GM19395 (cell line): Measurements from ENCODE around the gene MCTP2.
A peak's percentile ranks its signal among the peaks of the same experiment; 100 is the strongest.
"Not testable (repeated sequence)": the region's sequence is repeated elsewhere in the genome, so short reads cannot be mapped to it uniquely, and the experiment has no call there.

Source experiments
- ATAC-seq: cut with Tn5 transposase; IDR thresholded peaks from one replicate; pipeline ENCODE4 v1.9.1; 2021; ENCODE audit warnings: mild to moderate bottlenecking, moderate library complexity; ENCODE audit not compliant: unreplicated experiment

The MCTP2 gene

GRCh38 chr15:94234300-94234699 lies 2.9 kb downstream of the MCTP2 start:
- no peak for ATAC-seq

GRCh38 chr15:94235041-94235440 lies 3.7 kb downstream of the MCTP2 start:
- no peak for ATAC-seq

DNA sequence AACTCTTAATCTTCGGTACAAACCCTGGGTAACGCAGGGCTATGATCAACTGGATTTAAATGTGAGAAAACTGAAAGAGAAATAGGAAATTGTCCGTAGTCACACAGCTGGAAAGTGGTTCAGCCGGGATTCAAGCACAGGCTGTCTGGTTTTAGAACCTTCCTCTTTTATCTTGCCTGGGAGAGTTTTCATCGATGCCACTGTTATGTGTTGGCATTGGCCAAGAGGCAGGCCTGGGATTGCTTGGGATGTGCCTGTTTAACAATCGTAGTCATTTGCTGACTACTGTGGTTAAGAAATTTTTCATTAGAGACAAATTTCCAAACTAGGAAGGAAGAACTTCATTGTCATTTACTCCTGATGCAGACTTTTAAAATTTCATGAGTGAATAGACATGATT lies 4.3 kb downstream of the MCTP2 start:
- ATAC-seq: no peak

DNA sequence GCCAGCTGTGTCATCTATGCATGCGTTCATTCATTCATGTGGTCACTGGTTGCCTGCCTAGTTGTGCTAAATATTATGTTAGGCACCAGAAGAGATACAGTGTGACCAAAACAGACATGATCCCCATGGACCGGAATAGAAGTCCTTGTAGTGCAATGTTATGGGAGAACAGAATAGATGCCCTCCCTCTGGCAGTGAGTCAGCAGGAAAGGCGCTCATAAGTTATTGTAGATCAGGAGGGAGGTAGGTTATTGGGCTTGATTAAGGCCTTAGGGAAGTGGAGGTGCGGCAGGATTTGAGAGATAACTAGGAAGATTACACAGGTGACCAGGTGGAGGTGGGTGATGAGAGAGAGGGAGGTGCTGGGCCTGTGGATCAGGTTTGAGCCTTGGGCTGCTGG lies 5.2 kb downstream of the MCTP2 start:
- ATAC-seq: no peak

DNA sequence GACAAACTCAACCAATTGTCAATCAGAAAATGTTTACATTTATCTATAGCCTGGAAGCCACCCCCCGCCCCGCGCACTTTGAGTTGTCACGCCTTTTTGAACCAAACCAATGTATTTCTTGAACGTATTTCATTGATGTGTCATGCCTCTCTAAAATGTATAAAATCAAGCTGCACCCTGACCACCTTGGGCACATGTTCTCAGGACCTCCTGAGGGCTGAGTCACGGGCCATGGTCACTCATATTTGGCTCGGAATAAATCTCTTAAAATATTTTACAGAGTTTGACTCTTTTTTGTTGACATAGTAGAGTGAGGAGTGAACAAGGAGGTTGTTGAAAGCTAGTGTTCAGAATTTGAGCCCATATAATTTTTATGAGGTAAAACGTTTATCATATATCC lies 6.5 kb downstream of the MCTP2 start:
- ATAC-seq: no peak

DNA sequence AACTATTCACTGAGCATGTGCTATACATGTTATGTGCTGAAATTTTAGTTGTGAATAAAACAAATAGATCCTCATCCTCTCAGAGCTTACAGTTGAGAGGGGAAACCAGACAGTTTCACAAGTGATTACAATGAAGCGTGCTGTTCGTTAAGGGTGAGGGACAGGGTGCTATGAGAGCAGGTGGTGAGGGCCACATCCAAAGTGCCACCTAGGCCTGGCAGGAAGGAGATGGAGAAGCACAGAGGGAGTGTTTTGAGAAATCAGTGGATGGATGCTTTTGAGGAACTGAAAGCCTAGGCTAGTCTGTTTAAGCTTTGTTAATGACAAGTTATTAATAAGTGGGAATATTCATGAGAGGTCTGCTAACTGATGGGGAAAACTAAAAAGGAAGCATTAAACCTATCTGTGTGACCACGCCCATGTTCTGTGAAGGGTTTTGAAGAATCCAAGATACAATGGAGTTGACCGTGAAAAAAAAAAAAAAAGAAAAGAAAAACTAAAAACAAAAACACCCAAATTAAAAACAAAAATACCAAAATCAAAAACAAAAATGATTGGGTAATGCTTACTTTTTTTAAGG lies 7.3 kb downstream of the MCTP2 start:
- ATAC-seq: peak; percentile 76

DNA sequence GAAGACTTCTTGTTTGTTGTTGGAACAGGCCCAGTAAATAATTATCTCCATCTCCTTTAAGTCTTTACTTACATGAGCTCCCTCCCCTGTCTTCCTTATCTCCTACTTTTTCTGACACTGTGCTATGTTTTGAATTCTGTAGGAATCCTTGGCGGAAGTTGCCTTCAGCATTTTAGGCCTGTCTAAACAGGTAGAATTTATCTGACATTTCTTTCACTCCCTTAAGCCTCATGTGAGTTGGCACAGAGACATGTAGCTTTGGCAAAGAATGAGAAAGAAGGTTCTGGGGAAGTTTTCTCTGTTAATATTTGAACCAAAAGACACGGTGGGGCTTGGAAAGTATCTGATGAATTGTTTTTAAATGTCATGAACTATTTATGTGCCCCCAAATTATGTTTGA lies 8.1 kb downstream of the MCTP2 start:
- no peak for ATAC-seq

DNA sequence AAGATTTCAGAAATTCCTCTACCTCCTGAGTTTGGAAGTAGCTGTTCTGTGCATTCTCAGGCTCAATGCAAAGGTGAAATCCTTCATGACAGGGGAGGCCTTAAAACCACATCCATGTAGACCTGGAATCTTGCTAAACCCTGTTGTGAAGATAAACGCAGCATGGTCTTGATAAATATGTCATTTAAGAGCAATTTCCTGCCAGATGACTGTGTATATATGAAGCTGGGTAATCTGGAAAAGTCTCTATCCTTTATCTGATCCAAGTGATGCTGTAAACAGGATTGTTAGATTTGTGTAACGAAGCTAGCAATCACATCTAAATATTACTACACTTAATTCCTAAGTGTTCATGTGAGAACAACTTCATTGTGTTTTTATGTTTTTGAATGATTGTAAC lies 9.1 kb downstream of the MCTP2 start:
- no peak for ATAC-seq

DNA sequence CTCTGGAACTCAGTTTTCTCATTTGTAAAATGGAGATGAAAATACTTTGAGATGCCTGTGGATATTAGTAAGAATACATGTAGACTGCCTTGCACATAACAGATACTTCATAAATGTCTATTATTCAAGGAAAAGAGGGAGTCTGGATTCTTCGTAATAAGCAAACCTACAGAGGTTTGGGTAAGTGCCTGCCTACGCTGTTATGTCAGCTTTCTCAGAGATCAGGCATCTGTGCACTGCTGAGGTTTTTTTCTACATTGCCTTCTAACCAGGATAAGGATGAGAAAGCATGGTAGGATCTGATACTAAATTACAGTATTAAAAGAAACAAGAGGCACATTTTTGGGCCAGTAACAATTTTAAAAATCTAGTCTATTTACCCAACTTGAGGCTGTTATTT lies 10.9 kb downstream of the MCTP2 start:
- ATAC-seq: no peak

DNA sequence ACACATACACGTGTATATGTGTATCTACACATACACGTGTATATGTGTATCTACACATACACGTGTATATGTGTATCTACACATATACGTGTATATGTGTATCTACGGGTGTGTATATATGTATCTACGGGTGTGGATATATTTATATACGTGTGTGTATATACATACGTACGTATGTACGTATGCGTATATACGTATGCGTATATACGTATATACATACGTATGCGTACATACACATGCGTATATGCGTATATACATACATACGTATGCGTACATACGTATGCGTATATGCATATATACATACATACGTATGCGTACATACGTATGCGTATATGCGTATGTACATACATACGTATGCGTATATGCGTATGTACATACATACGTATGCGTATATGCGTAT lies 11.6 kb downstream of the MCTP2 start:
- not testable (repeated sequence) for ATAC-seq

GRCh38 chr15:94243418-94243817 lies 12.1 kb downstream of the MCTP2 start:
- ATAC-seq: no peak

DNA sequence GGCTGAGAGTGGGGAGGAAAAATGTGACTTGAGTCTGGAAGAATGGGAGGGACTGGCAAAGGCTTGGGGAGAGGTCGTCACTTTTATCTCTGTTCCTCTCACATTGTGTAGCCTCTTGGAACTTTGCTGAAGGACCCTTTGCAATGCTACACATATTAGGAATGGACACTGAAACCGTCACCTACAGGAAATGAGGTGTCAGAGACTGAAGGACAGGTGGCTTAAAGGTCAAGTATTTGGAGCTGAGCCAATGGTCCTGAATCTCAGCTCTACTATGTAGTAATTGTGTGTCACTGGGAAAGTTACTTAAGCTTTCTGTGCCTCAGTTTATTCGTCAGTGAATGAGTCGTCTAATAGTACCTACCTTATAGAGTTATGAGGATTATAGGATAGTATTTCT lies 14.7 kb downstream of the MCTP2 start:
- ATAC-seq: no peak

DNA sequence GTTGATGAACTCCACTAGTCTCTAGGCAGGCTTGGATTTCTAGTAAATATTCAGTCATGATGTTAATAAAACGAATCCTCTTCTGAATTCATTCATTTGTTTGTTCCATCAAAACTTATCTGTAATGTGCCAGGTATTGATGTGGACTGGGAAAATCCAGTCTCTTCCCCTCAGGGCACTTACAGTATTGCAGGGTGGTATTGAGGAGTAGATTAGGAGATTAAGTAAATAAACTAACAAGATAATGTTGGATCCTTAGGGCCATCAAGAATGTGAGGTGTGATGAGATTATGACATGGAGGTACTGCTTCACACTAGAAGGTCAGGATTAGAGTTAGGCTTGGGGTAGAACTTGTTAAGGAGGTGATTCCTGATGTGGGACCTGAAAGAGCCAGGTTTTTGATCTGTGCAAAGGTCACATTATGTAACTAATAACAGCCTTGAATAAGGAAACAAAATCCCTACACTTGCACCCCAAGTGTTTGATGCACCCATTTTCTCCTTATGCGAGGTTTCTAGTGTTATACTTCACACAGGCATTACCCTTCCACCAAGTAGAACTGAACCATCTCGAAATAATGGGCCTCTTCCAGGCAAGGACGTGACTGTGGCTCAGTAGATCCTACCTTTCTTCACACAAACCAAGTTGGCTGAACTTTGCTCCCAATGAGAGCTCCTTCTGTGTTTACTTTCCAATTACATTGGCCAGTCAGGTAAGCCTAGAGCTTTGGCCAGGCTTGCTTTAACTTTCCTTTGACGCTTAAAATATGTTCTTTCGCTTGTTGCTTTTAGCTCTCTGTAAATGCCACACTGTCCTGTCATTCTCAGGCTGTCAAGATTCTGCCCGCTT lies 16.7 kb downstream of the MCTP2 start:
- no peak for ATAC-seq

GRCh38 chr15:94250801-94251200 lies 19.4 kb downstream of the MCTP2 start:
- ATAC-seq: no peak

DNA sequence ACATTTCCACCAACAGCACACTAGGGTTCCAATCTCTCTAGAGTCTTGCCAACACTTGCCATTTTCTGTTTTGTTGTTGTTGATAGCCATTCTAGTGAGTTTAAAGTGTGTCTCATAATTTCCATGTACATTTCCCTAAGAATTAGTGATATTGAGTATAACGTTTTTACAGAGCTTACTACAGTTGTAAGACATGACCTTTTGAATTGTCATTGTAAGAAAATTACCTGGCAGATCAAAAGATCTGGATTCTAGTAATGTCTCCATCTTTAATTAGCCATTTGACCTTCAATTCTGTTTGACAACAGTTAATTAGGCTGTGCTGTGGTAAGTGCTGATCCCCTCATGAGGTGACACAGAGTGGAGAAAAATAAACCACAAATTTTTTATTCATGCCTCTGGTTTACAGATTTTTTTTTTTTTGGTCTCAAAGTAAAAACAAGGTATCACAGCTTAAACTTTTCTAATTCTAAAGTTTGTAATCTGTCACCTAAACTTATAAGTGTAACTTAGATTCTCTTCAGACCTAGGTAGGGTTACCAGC lies 20.9 kb downstream of the MCTP2 start:
- ATAC-seq: no peak

- peak; percentile 3 for ATAC-seq
Observed at GRCh38 chr15:94252906-94253491, 21.6 kb downstream of the MCTP2 start.

DNA sequence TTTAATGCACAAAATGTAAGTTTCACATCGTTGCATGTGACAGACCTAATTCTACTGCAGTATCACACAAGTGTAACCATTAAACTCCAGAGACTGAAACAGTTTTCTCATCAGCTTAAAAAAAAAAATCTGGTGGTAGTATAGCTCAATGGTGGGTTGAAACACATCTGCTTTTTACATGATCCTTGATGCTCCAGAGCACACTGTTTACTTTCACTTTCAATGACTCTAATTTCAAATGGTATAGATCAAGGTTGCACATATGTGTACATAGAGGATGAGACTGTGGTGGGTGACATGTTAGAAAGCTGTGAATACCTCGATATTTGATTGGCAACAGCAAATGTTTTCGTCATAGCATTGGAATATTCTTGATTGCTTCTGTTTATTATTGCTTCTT lies 22.4 kb downstream of the MCTP2 start:
- peak; percentile 63 for ATAC-seq

- ATAC-seq: no peak
Observed at GRCh38 chr15:94255540-94255939, 24.2 kb downstream of the MCTP2 start.

DNA sequence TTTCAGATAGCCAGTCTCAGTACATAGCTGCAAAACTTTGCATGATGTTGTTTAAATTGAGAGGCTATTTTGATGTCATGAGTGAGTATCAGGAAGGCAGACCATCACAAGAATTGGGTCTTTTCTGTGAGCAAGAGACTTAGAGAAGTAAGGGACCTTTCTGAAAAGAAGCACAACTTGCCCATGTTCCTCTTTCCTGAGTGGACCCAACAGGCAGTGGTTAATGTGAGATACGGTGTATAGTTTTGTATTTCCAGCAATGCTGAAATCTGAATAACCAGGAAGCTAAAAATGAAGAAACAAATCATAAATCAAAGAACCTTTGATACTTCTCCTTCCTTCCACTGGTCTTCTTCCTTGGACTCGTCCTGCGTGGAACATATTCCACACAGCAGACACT lies 25.1 kb downstream of the MCTP2 start:
- ATAC-seq: no peak

DNA sequence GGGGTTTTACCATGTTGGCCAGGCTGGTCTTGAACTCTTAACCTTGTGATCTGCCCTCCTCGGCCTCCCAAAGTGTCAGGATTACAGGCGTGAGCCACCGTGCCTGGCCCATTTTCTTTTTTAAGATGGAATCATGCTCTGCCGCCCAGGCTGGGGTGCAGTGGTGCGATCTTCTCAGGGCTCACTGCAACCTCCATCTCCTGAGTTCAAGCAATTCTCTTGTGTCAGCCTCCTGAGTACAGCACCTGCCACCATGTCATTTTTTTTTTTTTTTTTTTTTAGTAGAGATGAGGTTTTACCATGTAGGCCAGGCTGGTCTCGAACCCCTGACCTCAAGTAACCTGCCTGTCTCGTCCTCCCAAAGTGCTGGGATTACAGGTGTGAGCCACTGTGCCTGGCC lies 26.4 kb downstream of the MCTP2 start:
- ATAC-seq: peak; percentile 7

DNA sequence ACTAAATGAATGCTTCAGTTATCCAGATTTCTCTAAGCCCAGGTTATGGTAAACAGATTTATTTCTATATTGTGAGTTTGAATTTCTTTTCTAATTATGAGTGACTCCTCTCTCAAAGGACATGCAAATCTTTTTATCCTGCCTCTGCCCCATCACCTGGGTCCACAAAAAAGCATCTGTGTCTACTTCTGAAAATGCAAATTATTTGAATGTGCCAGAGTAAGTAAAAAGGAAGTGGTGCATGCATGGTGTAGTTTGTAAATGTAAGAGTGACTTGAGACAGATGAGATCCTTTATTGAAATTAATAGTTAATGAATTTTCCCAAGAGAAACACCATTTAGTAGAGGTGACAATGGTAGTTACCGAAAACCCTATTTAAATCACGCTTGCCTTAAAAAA lies 26.9 kb downstream of the MCTP2 start:
- peak; percentile 72 for ATAC-seq

DNA sequence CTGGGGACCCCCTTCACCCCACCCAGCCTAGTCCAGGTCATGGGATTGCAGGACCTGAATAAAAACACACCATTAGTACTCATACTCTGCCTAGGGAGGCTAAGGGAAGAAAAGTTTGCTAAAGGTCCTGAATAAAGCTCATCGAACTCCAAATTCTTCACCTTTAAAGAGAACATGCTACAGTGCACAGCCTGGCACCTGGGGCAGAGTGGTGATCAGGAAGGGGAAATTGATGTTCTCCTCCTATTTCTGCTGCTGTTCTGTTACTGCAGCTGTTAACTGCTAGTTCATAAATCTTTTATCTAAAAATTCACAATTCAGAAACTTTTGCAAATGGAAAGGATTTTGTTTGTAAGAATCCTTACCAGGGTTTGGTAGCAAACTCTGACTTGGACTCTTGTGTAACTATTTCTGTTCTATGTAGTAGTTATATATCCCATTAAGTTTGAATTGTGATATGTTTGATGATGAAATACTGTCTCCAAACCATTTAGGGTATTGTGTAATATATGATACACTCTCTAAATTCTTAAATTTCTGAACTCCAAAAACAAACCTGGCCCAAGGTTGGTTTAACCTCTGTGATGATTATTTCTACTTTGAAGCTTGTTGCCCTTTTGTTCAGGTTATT lies 27.9 kb downstream of the MCTP2 start:
- ATAC-seq: no peak
